WTC11 (cell line): ENCODE results near the gene SIK2. TPM values are rescaled to one million over a fixed set of nuclear protein-coding genes. Genes with fewer than 3 reads are reported as not detected.

Source experiments
- ATAC-seq: fragments of 200-7000 bp; cut with Tn5 transposase; 2 replicates; pipeline ENCODE4 v1.10.0; 2021; ENCODE audit warnings: mild to moderate bottlenecking, moderate library complexity
- CTCF ChIA-PET: fragments of 300-600 bp; sonication (Branson Sonifier 250); formaldehyde crosslinking; loops from one replicate; lab custom pipeline; 2021; ENCODE audit warnings: antibody characterized with exemption; lab: Charles Lee
- POLR2A ChIA-PET: fragments of 350-600 bp; sonication (Branson Sonifier 250); formaldehyde crosslinking; loops from one replicate; lab custom pipeline; 2021; ENCODE audit warnings: antibody characterized with exemption; lab: Charles Lee
- DNase-seq: peaks from one replicate; pipeline ENCODE4 v3.0.0; 2021; ENCODE audit warnings: low spot score
- H3K27ac Mint-ChIP-seq: 2 replicates; pipeline ENCODE4 v1.8.0; 2021; ENCODE audit warnings: mixed read lengths
- H3K27me3 Mint-ChIP-seq: 2 replicates; pipeline ENCODE4 v1.8.0; 2021; ENCODE audit warnings: low read depth, mild to moderate bottlenecking, moderate library complexity, mixed read lengths
- H3K36me3 Mint-ChIP-seq: 2 replicates; pipeline ENCODE4 v1.8.0; 2021; ENCODE audit warnings: mixed read lengths
- H3K4me1 Mint-ChIP-seq: 2 replicates; pipeline ENCODE4 v1.8.0; 2022; ENCODE audit warnings: mixed read lengths
- H3K4me3 Mint-ChIP-seq: 2 replicates; pipeline ENCODE4 v1.8.0; 2021; ENCODE audit warnings: mild to moderate bottlenecking, moderate library complexity, mixed read lengths
- H3K9me3 Mint-ChIP-seq: 2 replicates; pipeline ENCODE4 v1.8.0; 2021; ENCODE audit warnings: mixed read lengths
- ELF4 ChIP-seq: sonication (generic); formaldehyde crosslinking; IDR thresholded peaks from 2 replicates; pipeline ENCODE4 v1.8.1; 2022; ENCODE audit warnings: low read depth, mild to moderate bottlenecking, moderate library complexity, missing genetic modification reagents
- IRF2 ChIP-seq: sonication (generic); formaldehyde crosslinking; IDR thresholded peaks from 2 replicates; pipeline ENCODE4 v1.8.0; 2022; ENCODE audit warnings: low read depth, missing genetic modification reagents, borderline replicate concordance
- JAZF1 ChIP-seq: fragments of 250-450 bp; sonication (Bioruptor Pico); IDR thresholded peaks from 2 replicates; pipeline ENCODE4 v1.9.0; 2021; ENCODE audit warnings: moderate library complexity, mild to moderate bottlenecking, inconsistent platforms
- MYBL2 ChIP-seq: sonication (generic); formaldehyde crosslinking; IDR thresholded peaks from 2 replicates; pipeline ENCODE4 v1.8.1; 2023; ENCODE audit warnings: mild to moderate bottlenecking, moderate library complexity, missing genetic modification reagents
- NFYB ChIP-seq: sonication (generic); formaldehyde crosslinking; conservative IDR thresholded peaks from 2 replicates; pipeline ENCODE4 v1.8.0; 2022; ENCODE audit warnings: low read depth, missing genetic modification reagents
- RORB ChIP-seq: fragments of 250-450 bp; sonication (Bioruptor Pico); IDR thresholded peaks from 2 replicates; pipeline ENCODE4 v1.9.0; 2021; ENCODE audit warnings: mild to moderate bottlenecking
- SMAD3 ChIP-seq: sonication (generic); formaldehyde crosslinking; IDR thresholded peaks from 2 replicates; pipeline ENCODE4 v1.8.0; 2022; ENCODE audit warnings: missing genetic modification reagents, mild to moderate bottlenecking, borderline replicate concordance
- SP1 ChIP-seq: sonication (generic); formaldehyde crosslinking; conservative IDR thresholded peaks from 2 replicates; pipeline ENCODE4 v1.8.1; 2022; ENCODE audit warnings: missing genetic modification reagents
- TCF7 ChIP-seq: sonication (generic); formaldehyde crosslinking; IDR thresholded peaks from 2 replicates; pipeline ENCODE4 v1.8.0; 2022; ENCODE audit warnings: mild to moderate bottlenecking, low read depth, missing genetic modification reagents, moderate library complexity
- TEAD1 ChIP-seq: sonication (generic); formaldehyde crosslinking; IDR thresholded peaks from 2 replicates; pipeline ENCODE4 v1.8.0; 2022; ENCODE audit warnings: mild to moderate bottlenecking, missing genetic modification reagents
- ZNF219 ChIP-seq: sonication (generic); formaldehyde crosslinking; IDR thresholded peaks from 2 replicates; pipeline ENCODE4 v1.8.0; 2023; ENCODE audit warnings: missing genetic modification reagents, mild to moderate bottlenecking, borderline replicate concordance
- ZNF423 ChIP-seq: fragments of 250-450 bp; sonication (Bioruptor Pico); IDR thresholded peaks from 2 replicates; pipeline ENCODE4 v2.1.2; 2022; ENCODE audit warnings: mild to moderate bottlenecking, moderate library complexity
- total RNA-seq: library from RNA; stranded (reverse); gene quantifications from 3 replicates; pipeline ENCODE4 v1.2.3, GENCODE V29; 2021
- TF ChIP-seq, protein P1 (sequence below): sonication (generic); formaldehyde crosslinking; IDR thresholded peaks from 2 replicates; pipeline ENCODE4 v1.8.1; 2022; ENCODE audit warnings: mild to moderate bottlenecking, missing genetic modification reagents, moderate library complexity, borderline replicate concordance
- TF ChIP-seq, protein P2 (sequence below): sonication (generic); formaldehyde crosslinking; IDR thresholded peaks from 2 replicates; pipeline ENCODE4 v1.8.1; 2022; ENCODE audit warnings: low read depth, missing genetic modification reagents, borderline replicate concordance
- TF ChIP-seq, protein P3 (sequence below): sonication (generic); formaldehyde crosslinking; IDR thresholded peaks from 2 replicates; pipeline ENCODE4 v1.8.0; 2022; ENCODE audit warnings: mild to moderate bottlenecking, missing genetic modification reagents
- TF ChIP-seq, protein P4 (sequence below): fragments of 250-450 bp; sonication (Bioruptor Pico); conservative IDR thresholded peaks from 2 replicates; pipeline ENCODE4 v1.9.0; 2021; ENCODE audit warnings: mild to moderate bottlenecking
- TF ChIP-seq, protein P5 (sequence below): sonication (generic); formaldehyde crosslinking; IDR thresholded peaks from 2 replicates; pipeline ENCODE4 v1.8.1; 2022; ENCODE audit warnings: mild to moderate bottlenecking, moderate library complexity, missing genetic modification reagents
- TF ChIP-seq, protein P6 (sequence below): sonication (generic); formaldehyde crosslinking; IDR thresholded peaks from 2 replicates; pipeline ENCODE4 v1.8.0; 2023; ENCODE audit warnings: missing genetic modification reagents
- TF ChIP-seq, protein P7 (sequence below): sonication (generic); formaldehyde crosslinking; IDR thresholded peaks from 2 replicates; pipeline ENCODE4 v1.8.1; 2022; ENCODE audit warnings: missing genetic modification reagents, borderline replicate concordance
- TF ChIP-seq, protein P8 (sequence below): fragments of 250-450 bp; sonication (Bioruptor Pico); IDR thresholded peaks from 2 replicates; pipeline ENCODE4 v1.9.0; 2021; ENCODE audit warnings: mild to moderate bottlenecking, borderline replicate concordance

Gene SIK2
- total RNA-seq, 1 experiment from 2014 or later, result 7.2 TPM

DNA sequence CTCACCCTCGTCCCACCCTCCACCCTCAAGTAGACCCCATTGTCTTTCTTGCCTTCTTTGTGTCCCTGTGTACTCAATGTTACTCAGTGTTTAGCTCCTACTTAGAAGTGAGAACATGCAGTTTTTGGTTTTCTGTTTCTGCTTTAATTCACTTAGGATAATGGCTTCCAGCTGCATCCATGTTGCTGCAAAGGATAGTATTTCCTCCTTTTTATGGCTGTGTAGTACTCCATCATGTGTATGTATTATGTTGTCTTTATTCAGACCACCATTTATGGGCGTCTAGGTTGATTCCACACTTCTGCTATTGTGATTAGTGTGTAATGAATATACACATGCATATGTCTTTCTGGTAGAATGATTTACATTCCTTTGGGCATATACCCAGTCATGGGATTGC lies 73.6 kb downstream of the SIK2 start:
- DNase-seq, result no peak
- H3K9me3 Mint-ChIP-seq, result 0 out of 2 replicates have a peak, but pooled peaks cover 4% of the 10 kb centered on the region
- TF ChIP-seq, protein P1, sequence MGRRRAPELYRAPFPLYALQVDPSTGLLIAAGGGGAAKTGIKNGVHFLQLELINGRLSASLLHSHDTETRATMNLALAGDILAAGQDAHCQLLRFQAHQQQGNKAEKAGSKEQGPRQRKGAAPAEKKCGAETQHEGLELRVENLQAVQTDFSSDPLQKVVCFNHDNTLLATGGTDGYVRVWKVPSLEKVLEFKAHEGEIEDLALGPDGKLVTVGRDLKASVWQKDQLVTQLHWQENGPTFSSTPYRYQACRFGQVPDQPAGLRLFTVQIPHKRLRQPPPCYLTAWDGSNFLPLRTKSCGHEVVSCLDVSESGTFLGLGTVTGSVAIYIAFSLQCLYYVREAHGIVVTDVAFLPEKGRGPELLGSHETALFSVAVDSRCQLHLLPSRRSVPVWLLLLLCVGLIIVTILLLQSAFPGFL (CRISPR knock-in tag), result no peak
- TF ChIP-seq SP1 (no peak), ZNF423 (no peak), ZNF219 (CRISPR knock-in tag) (no peak), ELF4 (no peak), SMAD3 (no peak), RORB (CRISPR knock-in tag) (no peak), TCF7 (CRISPR knock-in tag) (no peak), JAZF1 (CRISPR knock-in tag) (no peak), MYBL2 (CRISPR knock-in tag) (no peak), TEAD1 (CRISPR knock-in tag) (no peak), IRF2 (CRISPR knock-in tag) (no peak), NFYB (no peak)
- TF ChIP-seq, protein P2, sequence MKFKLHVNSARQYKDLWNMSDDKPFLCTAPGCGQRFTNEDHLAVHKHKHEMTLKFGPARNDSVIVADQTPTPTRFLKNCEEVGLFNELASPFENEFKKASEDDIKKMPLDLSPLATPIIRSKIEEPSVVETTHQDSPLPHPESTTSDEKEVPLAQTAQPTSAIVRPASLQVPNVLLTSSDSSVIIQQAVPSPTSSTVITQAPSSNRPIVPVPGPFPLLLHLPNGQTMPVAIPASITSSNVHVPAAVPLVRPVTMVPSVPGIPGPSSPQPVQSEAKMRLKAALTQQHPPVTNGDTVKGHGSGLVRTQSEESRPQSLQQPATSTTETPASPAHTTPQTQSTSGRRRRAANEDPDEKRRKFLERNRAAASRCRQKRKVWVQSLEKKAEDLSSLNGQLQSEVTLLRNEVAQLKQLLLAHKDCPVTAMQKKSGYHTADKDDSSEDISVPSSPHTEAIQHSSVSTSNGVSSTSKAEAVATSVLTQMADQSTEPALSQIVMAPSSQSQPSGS (CRISPR knock-in tag), result no peak
- TF ChIP-seq, protein P3, sequence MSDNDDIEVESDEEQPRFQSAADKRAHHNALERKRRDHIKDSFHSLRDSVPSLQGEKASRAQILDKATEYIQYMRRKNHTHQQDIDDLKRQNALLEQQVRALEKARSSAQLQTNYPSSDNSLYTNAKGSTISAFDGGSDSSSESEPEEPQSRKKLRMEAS (CRISPR knock-in tag), result no peak
- TF ChIP-seq, protein P4, sequence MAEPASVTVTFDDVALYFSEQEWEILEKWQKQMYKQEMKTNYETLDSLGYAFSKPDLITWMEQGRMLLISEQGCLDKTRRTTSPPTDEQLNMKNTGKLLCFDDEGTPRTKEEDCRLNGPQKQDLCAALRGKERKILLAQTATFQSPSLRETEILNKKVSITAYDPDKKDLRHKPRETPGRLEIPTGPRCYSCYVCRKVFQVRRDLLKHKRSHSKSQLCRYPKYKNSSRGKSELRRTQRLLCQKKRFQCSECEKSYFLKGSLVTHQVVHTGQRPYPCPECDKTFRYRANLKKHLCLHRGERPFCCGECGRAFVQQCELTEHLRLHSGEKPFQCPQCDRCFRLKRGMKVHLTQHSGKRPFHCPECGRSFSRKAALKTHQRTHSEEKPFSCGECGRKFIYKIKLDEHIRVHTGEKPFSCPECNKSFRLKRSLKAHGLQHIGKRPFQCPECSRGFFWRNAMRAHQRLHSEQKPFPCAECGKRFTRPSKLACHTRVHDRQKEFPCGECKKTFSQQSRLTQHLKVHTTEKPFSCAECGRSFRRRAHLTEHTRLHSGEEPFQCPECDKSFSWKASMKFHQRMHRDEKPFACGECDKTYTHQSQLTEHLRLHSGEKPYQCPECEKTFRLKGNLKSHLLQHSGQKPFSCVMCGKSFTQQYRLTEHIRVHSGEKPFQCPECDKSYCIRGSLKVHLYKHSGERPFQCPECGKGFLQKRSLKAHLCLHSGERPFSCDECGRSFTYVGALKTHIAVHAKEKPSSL (CRISPR knock-in tag), result no peak
- TF ChIP-seq, protein P5, sequence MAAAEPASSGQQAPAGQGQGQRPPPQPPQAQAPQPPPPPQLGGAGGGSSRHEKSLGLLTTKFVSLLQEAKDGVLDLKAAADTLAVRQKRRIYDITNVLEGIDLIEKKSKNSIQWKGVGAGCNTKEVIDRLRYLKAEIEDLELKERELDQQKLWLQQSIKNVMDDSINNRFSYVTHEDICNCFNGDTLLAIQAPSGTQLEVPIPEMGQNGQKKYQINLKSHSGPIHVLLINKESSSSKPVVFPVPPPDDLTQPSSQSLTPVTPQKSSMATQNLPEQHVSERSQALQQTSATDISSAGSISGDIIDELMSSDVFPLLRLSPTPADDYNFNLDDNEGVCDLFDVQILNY (CRISPR knock-in tag), result no peak
- TF ChIP-seq, protein P6, sequence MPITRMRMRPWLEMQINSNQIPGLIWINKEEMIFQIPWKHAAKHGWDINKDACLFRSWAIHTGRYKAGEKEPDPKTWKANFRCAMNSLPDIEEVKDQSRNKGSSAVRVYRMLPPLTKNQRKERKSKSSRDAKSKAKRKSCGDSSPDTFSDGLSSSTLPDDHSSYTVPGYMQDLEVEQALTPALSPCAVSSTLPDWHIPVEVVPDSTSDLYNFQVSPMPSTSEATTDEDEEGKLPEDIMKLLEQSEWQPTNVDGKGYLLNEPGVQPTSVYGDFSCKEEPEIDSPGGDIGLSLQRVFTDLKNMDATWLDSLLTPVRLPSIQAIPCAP, result no peak
- TF ChIP-seq, protein P7, sequence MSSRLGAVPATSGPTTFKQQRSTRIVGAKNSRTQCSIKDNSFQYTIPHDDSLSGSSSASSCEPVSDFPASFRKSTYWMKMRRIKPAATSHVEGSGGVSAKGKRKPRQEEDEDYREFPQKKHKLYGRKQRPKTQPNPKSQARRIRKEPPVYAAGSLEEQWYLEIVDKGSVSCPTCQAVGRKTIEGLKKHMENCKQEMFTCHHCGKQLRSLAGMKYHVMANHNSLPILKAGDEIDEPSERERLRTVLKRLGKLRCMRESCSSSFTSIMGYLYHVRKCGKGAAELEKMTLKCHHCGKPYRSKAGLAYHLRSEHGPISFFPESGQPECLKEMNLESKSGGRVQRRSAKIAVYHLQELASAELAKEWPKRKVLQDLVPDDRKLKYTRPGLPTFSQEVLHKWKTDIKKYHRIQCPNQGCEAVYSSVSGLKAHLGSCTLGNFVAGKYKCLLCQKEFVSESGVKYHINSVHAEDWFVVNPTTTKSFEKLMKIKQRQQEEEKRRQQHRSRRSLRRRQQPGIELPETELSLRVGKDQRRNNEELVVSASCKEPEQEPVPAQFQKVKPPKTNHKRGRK, result no peak
- TF ChIP-seq, protein P8, sequence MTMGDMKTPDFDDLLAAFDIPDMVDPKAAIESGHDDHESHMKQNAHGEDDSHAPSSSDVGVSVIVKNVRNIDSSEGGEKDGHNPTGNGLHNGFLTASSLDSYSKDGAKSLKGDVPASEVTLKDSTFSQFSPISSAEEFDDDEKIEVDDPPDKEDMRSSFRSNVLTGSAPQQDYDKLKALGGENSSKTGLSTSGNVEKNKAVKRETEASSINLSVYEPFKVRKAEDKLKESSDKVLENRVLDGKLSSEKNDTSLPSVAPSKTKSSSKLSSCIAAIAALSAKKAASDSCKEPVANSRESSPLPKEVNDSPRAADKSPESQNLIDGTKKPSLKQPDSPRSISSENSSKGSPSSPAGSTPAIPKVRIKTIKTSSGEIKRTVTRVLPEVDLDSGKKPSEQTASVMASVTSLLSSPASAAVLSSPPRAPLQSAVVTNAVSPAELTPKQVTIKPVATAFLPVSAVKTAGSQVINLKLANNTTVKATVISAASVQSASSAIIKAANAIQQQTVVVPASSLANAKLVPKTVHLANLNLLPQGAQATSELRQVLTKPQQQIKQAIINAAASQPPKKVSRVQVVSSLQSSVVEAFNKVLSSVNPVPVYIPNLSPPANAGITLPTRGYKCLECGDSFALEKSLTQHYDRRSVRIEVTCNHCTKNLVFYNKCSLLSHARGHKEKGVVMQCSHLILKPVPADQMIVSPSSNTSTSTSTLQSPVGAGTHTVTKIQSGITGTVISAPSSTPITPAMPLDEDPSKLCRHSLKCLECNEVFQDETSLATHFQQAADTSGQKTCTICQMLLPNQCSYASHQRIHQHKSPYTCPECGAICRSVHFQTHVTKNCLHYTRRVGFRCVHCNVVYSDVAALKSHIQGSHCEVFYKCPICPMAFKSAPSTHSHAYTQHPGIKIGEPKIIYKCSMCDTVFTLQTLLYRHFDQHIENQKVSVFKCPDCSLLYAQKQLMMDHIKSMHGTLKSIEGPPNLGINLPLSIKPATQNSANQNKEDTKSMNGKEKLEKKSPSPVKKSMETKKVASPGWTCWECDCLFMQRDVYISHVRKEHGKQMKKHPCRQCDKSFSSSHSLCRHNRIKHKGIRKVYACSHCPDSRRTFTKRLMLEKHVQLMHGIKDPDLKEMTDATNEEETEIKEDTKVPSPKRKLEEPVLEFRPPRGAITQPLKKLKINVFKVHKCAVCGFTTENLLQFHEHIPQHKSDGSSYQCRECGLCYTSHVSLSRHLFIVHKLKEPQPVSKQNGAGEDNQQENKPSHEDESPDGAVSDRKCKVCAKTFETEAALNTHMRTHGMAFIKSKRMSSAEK (CRISPR knock-in tag), result no peak
- TF ChIP-seq, all 79 proteins: peak for 0
- no peak overlapping the region for H3K4me3 Mint-ChIP-seq
- H3K27ac Mint-ChIP-seq, result no peak overlapping the region
- ChIA-PET POLR2A (no interaction called here), CTCF (no interaction called here)
- no peak for ATAC-seq
- no peaks in the 10 kb centered on the region for H3K4me1 Mint-ChIP-seq
- no peaks in the 10 kb centered on the region for H3K27me3 Mint-ChIP-seq
- H3K36me3 Mint-ChIP-seq, result no peaks in the 10 kb centered on the region
